Activated CD4-positive, CD25-positive, alpha-beta regulatory T cell treated with anti-CD3 and anti-CD28 coated beads, Interleukin-2, amount 50 U/mL, for 16 hours (primary cell): ENCODE measurements around the gene CTNNA3.

ENCODE experiments used
- DNase-seq: peaks from one replicate; pipeline ENCODE4 v3.0.0-alpha.2; 2020; ENCODE audit warnings: low read depth, low spot score

The CTNNA3 gene

DNA sequence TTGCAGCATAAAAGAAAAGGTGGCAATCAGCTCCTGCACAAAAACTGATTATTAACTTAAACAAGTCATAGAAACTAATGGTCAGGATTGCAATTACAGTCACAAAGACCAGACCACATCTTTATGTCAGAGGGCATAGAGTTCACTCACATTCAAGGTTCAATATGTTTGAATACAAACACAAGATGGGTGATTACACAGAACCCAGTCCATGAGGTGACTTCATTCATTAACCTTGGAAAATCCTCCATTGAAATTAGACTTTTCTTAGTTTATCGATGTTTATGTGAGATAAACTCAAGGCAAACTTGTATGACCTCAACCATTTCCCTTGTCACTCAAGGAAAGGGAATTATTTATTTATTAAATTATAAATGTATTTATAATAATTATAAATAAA lies 1158.8 kb downstream of the CTNNA3 start:
- DNase-seq: no peak

DNA sequence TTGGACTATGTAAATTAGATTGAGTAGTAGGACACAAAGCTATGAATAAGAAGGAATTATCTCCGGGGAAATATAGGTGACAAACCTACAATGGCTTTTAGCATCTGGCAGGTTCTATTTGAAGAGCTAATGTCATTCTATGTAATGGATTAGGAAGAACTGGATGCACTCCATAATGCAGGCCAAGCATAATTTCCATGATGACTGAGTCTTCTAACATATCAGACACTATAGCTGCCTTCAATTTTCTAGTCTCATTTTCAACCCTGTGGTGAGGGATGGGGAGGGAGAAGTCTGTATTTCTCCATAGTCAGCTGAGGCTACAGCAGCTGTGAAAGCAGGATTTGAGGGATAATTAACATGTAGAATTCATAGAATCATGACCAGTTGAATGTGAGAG lies 1160.6 kb downstream of the CTNNA3 start:
- no peak for DNase-seq

DNA sequence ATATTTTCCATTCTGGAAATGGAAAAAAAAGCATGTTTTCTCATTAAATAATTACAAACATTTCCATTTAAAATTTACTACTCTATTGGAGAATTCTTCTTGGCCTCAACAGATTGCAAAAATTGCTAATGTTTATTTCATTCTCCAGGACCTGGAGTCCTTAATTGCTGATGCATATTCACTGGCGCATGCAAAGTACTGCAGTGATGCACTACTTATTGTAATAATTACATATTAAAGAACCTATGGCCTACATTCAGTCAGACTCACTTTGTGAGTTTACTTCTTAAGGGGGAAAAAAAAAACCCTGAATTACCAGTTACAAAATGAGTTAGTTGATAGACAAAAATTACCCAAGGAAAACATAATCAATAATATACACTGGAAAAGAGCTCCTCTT lies 1161.1 kb downstream of the CTNNA3 start:
- DNase-seq: no peak

DNA sequence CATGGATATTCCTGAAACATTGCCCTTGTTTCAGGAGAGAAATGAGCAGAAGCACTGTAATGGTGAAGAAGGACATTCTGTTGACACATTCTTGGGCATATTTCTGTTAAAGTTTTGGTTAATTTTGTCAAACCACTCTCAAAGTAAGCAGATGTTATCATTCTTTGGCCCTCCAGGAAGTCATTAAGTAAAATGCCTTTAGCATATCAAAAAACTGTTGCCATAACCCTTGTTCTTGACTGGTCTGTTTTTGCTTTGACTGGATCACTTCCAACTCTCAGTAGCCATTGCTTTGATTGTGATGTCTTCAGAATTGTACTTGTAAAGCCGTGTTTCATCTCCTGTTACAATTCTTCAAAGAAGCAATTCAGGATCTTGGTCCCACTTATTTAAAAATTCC lies 1174.5 kb downstream of the CTNNA3 start:
- no peak for DNase-seq

DNA sequence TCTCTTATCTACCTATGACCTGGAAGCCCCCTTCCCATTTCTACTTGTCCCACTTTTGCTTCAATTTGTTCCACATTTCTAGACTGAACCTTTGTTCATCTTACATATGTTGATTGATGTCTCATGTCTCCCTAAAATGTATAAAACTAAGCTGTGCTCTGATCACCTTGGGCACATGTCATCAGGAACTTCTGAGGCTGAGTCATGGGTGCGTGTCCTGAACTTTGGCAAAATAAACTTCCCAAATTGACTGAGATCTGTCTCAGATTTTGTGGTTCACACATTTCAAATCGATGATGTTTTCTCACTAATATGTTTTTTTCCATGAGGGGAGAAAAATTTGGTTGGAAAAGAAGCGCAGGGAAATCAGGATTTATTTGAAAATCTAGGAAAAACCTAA lies 1176.4 kb downstream of the CTNNA3 start:
- no peak for DNase-seq

DNA sequence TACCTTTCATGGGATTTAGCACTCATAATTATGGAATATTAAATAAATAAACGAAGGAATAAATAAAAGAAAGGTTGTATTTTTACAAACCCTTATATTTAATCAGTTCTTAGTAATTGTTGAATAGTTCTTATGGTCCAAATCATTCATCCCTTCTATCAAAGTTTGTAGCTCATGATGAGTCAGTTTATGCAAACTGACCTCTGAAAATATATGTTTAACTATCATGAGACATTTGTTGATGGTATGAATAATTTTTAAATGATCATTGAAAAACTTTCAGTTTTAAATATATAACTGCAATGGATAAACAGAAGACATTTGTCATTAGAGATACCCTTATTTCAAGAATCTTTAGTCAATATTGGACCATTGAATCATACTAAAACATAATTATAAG lies 1181.3 kb downstream of the CTNNA3 start:
- no peak for DNase-seq

DNA sequence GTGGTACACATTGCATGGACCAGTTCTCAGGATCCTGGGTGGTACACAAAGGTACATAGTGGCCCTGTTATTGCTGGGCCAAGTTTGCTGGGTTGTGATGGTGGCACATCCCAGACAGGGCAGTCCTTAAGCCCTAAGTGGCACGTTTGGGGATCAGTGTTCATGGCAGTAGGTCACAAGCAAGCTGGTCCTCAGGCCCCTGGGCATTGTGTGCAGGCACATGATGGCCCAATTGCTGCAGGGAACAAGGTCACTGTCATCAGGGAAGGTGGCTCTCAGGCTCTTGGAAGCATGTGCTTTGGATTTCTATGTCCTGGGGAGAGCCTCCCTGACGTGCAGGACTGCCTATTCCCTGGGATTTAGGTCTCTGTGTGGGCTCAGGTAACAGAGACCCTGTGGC lies 1182.5 kb downstream of the CTNNA3 start:
- no peak for DNase-seq

DNA sequence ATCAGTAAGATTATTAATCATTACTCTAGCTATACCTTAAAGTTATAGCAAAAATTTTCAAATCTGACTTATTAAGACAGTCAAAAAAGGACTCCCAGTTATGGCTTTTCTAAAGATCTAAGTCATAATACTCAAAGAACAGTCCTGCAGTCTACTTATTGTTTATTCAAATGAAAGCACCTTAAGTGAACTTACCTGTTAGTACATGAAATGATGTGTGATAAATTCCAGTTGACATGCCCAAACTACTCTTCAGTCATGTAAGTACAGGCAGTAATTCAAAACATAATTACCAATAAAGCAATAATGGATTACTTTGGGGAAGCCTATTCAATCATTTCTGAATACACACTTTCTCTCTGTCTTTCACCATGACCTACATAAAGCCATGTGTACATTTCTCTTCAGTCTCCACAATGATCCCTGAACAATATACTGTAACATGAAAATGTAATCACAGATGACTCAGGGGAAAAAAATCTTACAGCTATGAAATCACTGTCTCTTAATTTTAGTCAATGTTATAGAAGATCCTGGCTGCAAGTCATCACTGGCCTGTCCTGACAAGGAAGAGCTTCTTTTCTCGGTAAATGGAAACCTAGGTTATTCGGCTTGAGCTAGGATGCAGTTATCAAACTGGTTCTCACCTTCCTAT lies 1190.9 kb downstream of the CTNNA3 start:
- no peak for DNase-seq

DNA sequence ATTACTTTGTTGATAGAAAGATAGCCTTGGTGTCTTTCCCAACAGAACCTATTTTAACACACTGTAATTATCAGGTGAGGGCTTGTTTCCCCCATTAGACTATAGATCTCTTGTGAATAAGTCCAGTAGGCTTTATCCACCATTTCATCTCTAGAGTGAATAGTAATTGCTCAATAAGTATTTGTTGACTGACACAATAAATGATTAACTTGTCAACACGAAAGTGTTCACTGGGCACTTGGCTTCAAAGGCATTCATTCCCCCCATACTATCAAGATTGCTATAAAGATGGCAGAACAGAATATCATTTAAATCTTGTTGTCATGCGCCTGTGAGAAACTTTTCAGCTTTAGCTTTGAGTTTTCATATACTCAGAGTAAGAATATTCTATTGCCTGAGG lies 1194.6 kb downstream of the CTNNA3 start:
- no peak for DNase-seq

DNA sequence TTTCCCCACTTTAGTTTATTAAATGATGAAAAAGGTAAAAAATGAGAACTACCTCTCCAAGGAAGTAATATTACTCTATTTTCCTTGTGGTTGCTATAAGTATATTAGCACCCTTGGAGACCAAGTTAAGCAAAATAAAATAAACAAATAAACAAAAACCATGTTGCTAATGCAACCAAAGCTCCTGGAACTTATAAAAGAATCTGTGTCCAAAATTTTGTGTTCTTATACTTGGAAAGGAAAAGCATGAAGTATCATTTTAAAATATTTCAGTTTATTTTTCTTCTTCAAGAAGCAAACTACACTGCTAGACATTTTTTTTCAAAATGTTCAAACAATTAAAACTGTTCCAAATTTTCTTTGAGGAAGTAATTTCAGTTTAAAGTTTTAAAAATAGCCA lies 1212.0 kb downstream of the CTNNA3 start:
- no peak for DNase-seq

DNA sequence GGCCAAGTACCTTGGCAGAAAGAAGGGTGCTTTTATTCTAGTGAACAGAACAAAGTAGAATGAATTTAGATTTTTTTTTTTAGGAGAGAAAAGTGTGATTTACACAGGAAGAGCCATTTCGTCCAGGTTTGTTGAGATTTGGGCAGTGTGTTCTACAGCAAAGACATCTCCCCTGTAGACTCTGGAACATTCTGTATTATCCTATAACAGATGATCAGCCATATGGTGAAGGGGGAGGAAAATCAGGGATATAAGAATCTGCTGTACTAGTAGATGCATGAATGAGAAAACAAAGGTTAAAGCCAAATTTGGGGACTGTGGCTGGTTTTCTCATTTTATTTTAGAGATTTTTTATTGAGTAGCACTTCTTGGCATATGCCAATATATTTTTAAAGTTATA lies 1223.8 kb downstream of the CTNNA3 start:
- DNase-seq: no peak

DNA sequence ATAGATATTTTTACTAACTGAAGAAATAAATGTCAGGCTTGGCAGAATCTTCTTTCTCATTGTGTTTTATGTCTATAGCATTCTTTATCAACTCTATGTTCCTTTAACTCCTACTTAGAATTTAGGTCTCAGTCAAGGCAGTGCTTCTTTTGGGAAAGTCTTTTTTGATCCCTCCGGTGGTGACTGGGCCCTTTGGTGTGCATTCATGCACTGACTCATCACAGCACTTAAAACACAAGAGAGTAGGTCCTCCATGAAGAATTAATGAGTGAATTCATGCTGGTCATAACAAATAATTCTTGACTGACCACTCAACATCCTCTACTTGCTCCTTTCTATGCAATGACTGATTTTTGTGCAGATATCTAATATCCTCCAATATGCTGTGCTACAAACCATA lies 1229.0 kb downstream of the CTNNA3 start:
- no peak for DNase-seq

DNA sequence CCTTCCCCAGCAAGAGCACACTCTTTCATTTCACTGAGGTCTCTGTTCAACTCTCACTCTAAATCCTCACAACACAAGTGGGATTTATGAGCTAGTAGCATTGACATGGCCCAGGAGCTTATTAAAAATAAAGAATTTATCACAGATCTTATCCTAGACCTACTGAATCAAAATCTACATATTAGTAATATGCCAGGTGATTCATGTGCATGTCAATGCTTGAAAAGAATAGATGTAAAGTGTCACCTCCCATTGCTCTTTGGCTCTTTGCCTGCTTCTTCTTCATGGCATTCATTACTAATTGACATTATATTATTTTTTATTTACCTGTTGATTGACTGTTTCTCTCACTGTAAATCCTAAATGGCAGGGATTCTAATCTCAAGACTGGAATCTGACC lies 1229.4 kb downstream of the CTNNA3 start:
- DNase-seq: no peak

DNA sequence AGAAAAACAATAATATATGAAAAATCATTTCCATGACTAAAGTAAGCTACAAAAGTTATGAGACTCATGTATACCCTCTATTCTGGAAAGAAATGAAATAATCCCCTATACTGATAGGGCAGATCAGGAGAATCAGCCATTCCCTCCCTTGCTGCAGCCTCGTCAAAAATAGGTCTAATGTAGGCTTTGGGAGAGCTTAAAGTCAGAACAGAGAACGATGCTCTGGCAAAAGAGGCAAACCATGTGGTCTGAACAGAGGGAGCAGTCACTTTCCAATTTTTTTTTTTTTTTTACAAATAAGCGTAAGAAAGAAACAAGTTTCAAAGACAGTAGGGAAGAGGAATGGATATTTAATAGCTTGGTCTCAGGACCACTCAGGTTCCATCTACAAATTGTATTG lies 1232.4 kb downstream of the CTNNA3 start:
- DNase-seq: no peak

DNA sequence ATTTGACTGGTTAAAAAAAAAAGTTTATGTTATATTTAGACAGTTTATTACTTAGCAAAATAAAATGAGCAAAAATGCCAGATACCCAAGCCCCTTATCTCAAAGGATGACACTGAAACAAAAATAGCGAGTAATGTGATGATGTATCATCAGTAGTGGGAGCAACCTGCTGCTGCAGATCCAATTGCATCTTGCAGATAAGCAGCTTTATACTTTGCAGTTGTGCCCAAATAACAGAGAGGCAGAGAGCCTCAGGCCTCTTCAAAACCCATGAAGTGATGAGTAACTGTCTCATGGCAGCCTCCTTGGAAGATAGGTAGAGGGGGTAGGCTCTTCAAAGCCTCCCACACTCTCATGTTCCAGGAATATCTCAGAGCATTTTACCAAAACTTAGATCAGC lies 1238.4 kb downstream of the CTNNA3 start:
- DNase-seq: no peak

DNA sequence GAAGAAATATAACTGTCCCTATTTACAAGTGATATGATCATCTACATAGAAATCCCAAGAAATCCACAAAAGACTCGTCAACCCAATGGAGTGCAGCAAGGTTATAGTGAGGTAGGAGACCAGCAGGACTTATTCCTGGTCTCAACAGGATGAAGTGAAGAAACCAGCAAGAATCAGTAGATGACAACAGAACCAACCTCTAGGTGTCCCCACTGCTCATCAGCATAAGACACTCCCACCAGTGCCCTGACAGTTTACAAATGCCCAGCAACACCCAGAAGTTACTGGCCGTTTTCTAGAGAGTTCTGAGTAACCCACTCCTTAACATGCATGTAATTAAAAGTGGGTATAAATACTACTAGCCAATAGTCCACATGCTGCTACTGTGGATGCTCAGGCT lies 1240.7 kb downstream of the CTNNA3 start:
- DNase-seq: no peak

DNA sequence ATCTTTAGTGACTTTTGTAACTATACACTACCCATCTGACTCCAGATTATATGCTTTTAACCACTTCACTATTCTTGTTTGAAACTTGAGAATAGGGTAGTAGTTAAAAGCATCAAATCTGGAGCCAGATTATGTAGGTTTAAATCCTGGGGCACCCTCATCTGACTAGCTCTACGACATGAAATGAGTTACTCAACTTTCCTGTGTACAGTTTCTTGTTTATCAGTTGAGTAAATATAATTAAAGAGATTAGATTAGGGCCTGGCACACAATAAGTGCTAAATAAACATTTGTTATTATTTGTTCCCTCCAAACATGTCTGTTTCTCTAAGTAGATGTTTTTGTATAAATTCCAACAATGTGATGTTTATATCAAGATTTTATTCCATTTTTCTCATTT lies 1255.4 kb downstream of the CTNNA3 start:
- no peak for DNase-seq

DNA sequence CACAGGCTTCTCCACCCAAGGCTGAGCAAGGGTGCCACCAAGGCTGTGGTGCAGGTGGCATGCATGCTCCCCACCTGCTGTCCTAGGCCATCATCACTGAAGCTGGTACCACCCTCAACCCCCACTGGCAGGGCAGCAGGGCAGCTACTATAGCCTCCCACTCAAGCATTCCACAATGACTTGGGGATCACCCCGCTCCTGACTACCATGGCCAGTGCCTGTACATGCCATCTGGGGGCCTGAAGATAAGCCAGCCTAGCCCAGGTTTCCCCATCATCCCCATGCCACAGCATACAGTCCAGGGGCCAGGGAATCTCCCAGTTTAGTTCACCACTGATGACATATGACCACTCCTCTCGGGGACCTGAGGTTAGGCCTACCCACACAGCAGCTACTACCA lies 1281.1 kb downstream of the CTNNA3 start:
- DNase-seq: no peak

DNA sequence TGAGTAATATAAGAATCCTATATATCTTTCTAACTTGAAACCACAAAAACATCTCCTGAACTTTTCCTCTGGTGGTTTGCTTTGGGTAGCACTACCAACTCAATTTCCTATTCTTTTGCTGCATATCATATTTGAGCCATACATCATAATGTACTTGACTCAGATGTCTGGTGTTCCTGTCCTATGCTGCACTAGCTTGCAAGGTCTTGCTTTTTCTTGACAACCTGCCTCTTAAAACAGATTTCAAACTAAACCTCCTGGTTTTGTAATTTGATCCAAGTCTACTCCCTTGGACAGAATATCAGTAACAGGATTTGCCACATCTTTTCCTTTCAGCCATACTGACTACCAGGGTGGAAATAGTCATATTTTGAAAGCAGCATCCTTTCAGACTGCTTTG lies 1290.4 kb downstream of the CTNNA3 start:
- DNase-seq: no peak

DNA sequence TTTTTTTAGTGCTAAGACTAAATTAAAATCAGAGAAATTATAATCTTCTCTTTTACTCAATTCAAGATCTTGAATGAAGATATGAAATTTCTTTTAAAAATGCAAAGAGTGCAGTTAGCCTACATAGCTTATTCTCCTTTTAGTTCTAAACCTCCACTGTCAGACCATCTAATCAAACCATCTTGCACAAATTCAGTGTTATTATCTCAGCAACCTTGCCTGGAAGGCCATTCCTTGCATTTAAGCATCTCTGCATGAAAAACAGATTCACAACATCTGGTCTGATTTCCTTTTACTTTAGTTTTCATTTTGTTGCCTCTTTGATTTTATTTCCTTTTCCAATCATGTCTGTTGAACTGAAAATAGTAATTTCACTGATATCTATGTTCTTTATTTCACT lies 1297.3 kb downstream of the CTNNA3 start:
- DNase-seq: no peak

DNA sequence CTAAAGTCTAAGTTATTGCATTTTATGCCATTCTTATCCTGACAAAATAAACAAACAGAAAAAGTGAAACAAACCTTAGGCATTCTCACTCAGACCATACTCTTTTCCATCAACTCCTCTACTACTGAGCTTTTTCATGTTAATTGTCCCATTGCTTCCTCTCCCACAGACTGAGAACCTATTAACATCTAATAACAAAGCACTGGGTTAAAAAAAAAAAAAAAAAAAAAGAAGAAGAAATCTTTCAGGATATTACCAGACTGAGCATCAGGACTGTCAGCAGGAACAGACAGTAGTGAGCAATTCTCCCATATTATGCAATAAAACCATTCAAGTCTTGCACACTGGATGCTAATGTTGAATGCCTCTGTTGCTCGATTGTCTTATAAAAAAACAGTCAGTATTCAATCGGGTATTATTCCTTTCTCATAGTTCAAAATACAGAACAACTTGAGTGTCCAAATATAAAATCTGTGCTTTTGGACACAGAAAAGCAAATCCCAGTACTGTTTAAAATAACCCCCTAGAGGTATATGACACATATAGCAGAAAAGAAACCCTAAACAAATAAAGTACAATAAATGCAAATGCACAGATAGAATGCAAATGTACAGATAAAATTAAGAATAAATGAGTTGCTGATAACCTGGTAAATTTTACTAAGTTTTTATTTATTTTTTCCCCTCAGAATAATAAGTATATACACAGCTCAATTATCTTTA lies 1301.5 kb downstream of the CTNNA3 start:
- DNase-seq: no peak

DNA sequence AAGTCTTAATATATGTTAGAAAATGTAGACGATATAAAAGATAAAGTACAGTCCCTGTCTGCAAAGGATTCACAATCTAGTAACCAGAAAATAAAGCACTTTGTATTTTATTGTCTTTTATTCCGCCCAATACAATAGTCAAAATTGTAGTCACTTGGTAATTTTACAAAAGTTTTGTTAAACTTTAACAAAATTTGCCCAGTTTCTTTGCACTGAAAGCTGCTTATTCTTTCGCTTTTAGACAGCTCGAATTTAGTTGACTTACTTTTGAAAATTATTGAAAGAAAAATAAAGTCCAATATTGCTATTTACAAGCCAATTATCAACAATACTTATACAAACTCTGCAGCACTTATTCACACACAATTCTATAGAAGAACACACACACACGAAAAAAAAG lies 1305.1 kb downstream of the CTNNA3 start:
- no peak for DNase-seq

DNA sequence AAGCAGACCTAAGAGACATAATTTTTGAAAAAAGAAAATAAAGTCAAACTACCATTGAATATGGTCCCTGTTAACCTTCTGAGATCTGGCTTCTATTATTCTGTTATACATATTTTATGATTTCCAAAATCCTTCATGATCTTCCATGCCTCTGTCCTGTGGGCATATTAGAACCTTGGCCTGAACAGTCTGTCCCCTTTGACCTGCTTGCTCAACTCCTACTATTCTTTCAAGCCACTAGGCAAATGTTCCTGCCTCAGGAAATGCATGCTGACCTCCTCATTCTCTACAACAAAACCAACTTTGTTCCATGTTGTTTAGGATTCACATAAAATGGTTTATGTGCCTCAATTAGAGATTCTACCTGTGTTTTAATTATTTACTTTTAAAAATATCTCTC lies 1315.0 kb downstream of the CTNNA3 start:
- no peak for DNase-seq
